NCI-H1048 (cell line): ENCODE results near the gene SMC2.

Experiments
- DNase-seq: peaks from one replicate; lab custom pipeline; 2025; lab: John Stamatoyannopoulos, UW

The SMC2 gene

GRCh38 chr9:104107799-104108198, 13.7 kb downstream of the SMC2 start:
- no peak for DNase-seq

DNA sequence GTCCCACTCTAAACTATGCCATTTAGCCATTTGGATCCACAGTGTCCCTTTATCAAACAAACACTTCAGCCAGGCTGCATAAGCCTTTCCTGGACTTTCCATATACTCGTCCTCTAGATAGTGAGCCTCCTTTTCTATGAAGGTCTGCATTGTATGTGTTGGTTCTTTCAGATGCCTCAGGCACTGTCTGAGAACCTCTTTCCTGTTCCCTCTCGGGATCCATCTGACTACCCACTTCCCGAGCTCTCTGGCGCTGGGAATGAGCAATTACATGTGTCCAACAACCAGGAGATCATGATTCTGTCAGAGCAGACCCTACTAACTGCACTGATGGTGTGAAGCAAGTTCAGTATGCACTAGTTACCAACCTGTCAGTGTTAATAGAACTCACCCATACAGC, 14.2 kb downstream of the SMC2 start:
- DNase-seq = no peak

- DNase-seq = no peak
These were observed 16.4 kb downstream of the SMC2 start for GRCh38 chr9:104110509-104110908.

DNA sequence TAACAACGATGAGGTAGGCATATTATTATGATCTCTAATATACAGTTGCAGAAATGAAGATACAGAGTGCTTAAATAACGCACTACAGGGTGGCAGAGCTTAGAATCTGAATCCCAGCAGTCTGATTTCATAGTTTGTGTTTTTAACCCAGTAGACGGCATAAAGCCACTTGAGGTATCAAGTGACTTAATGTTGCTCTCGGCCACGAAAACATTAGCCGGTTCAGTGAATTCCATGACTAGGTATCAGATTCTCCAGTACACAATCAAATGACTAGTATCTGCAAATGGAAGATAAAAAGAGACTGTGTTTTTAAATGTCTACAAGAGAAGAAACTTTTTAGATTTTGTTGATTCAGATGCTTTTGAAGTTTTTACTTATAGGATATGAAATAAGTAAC, 24.8 kb downstream of the SMC2 start:
- no peak for DNase-seq

DNA sequence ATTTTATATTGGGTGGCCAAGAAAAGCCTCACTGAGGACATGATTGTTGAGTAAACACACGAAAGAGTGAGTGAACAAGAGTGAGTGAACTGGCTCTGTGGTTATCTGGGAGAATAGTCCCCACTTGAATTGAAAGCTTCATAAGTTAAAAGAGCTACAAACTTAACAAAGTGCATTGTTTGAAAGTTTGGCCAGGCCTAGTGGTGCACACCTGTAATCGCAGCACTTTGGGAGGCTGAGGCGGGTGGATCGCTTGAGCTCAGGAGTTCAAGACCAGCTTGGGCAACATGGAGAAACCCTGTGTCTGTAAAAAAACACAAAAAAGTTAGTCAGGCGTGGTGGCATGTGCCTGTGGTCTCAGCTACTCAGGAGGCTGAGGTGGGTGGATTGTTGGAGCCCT, 26.9 kb downstream of the SMC2 start:
- DNase-seq = no peak

DNA sequence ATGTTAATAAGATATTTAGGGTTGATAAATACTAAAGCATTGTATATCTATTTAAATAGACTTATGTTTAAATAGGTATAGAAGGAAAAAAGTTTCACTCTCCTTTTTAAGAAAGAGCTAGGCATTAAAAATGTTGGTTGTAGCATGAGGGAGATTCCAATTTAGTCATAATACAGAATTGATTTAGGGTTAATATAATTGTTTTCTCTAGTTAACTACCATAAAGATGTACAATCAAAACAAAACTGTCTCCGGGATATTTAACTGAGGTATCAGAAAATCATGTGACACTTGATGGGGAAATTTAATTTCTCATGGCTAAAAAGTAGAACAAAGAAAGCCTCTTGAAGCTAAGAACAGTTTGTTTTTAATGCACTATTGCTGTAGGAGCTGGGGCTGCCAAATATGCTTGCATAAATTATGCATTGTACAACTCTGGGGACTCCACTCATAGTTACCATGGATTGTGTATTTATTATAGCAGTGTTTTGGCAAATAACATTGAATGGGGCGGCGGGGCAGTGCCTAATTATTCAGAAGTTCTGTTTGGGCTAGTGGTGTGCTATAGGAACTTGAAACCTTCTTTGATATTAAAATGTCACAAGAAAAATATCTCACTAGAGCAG, 44.2 kb downstream of the SMC2 start:
- no peak for DNase-seq

- no peak for DNase-seq
These were observed 48.9 kb downstream of the SMC2 start for GRCh38 chr9:104142799-104143549.

DNA sequence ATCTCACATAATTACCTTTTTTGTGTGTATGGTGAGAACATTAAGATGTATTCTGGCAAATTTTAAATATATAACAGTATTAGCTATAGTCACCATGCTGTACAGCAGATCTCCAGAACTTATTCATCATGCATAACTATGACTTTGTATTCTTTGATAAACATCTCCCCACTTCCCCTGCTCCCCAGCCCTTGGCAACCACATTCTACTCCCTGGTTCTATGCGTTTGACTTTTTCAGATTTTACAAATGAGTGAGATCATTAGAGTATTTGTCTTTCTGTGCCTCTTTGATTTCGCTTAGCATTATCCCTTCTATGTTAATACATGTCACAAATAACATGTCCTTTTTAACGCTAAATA, 49.4 kb downstream of the SMC2 start:
- no peak for DNase-seq

- no peak for DNase-seq
These were observed 50.2 kb downstream of the SMC2 start for GRCh38 chr9:104144336-104144735.

GRCh38 chr9:104173067-104173466, 79.0 kb downstream of the SMC2 start:
- no peak for DNase-seq

DNA sequence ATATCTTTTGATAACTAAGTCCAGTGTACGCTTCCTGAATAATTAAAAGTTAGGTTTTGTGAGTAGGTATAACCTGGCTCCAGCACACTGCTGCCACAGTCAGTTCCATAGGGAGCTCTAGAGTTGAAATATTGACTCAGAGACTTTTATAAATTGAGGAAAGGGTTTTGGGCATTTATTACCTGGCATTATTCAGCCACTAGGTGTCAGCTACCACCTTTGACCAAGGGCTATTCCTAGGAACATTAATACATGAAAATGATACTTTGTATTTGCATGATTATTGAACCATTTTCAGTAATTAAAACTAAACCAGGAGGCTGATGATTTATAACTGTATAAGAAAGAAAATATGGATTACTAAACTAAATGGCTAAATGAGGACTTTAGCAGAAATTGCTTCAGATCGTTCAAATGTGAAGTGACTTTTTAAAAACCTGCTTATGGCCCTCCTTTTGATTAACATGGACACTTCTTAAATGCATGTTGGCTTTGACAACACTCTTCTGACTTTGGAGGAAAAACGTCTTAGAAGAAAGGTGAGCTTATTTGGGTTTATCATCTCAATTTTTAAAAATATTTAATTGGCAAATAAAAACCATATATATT, 83.0 kb downstream of the SMC2 start:
- no peak for DNase-seq

DNA sequence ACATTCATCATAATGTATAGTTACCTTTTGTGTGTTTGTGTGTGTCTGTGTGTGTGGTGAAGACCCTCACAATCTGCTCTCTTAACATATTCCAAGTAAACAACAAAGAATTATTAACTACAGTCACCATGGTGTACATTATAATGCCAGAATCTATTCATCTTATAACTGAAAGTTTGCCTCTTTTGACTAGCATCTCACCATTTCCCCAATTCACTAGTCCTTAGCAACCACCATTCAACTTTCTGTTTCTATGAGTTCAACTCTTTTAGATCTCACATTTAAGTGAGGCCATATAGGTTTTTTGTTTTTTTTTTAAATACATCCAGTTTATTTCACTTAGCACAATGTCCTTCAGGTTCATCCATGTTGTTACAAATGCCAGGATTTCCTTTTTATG, 83.6 kb downstream of the SMC2 start:
- no peak for DNase-seq
